Smooth muscle cell (in vitro differentiated cells): ENCODE measurements around the gene HOXC11. TPM values are rescaled to one million over a fixed set of nuclear protein-coding genes. Genes with fewer than 3 reads are reported as not detected.

Source experiments
- DNase-seq: peaks from one replicate; lab custom pipeline; 2025; ENCODE audit not compliant: unreplicated experiment; lab: John Stamatoyannopoulos, UW
- H2AFZ ChIP-seq: fragments of 200-600 bp; sonication (generic); 2 replicates; pipeline ENCODE4 v1.6.0; 2016; ENCODE audit warnings: antibody characterized with exemption, low read depth, mild to moderate bottlenecking
- H3F3A ChIP-seq: fragments of 200-600 bp; sonication (generic); 2 replicates; pipeline ENCODE4 v1.6.0; 2017; ENCODE audit warnings: antibody characterized with exemption, low read depth
- H3K27ac ChIP-seq: fragments of 200-600 bp; sonication (generic); 2 replicates; pipeline ENCODE4 v1.5.1; 2016; ENCODE audit warnings: low read depth, mild to moderate bottlenecking
- H3K27me3 ChIP-seq: fragments of 200-600 bp; sonication (generic); 2 replicates; pipeline ENCODE4 v1.6.1; 2016; ENCODE audit warnings: low read depth, mild to moderate bottlenecking
- H3K36me3 ChIP-seq: fragments of 200-600 bp; sonication (generic); 2 replicates; pipeline ENCODE4 v1.5.1; 2016; ENCODE audit warnings: low read depth
- H3K4me1 ChIP-seq: fragments of 200-600 bp; sonication (generic); 2 replicates; pipeline ENCODE4 v1.5.1; 2016; ENCODE audit warnings: low read depth
- H3K4me2 ChIP-seq: fragments of 200-600 bp; sonication (generic); 2 replicates; pipeline ENCODE4 v1.6.0; 2016; ENCODE audit warnings: mild to moderate bottlenecking
- H3K4me3 ChIP-seq: fragments of 200-600 bp; sonication (generic); 2 replicates; pipeline ENCODE4 v1.5.1; 2016; ENCODE audit warnings: mild to moderate bottlenecking
- H3K79me2 ChIP-seq: fragments of 200-600 bp; sonication (generic); 2 replicates; pipeline ENCODE4 v1.6.0; 2016; ENCODE audit warnings: low read depth, mild to moderate bottlenecking
- H3K9ac ChIP-seq: fragments of 200-600 bp; sonication (generic); 2 replicates; pipeline ENCODE4 v1.6.0; 2016; ENCODE audit warnings: low read depth
- H3K9me3 ChIP-seq: fragments of 200-600 bp; sonication (generic); replicated peaks from 2 replicates; pipeline ENCODE4 v1.5.1; 2016; ENCODE audit warnings: low read depth
- H4K20me1 ChIP-seq: fragments of 200-600 bp; sonication (generic); 2 replicates; pipeline ENCODE4 v1.6.0; 2016; ENCODE audit warnings: low read depth
- WGBS: methylation state at CpG from one replicate; pipeline ENCODE4 v1.1.7; 2016; ENCODE audit warnings: low lambda C conversion rate; 5-methylcytosine and 5-hydroxymethylcytosine counted together
- polyA plus RNA-seq: library from polyadenylated mRNA; unstranded; fragments of >200 nt; fragmentation: Nextera tagmentation; extraction: Ambion mirVana; gene quantifications from 2 replicates; pipeline ENCODE4 v1.2.1, GENCODE V29; 2016
- total RNA-seq: library from RNA; depleted of rRNA; stranded (reverse); fragments of >200 nt; gene quantifications from 2 replicates; pipeline ENCODE4 v1.2.3, GENCODE V29; 2014
- TF ChIP-seq, protein P1 (sequence below): fragments of 200-600 bp; sonication (generic); IDR thresholded peaks from 2 replicates; pipeline ENCODE4 v1.5.1; 2017; ENCODE audit warnings: borderline replicate concordance, mild to moderate bottlenecking, antibody characterized with exemption; ENCODE audit not compliant: insufficient read depth, poor library complexity, severe bottlenecking

HOXC11 gene
- total and polyA plus RNA-seq, 2 experiments from 2014 or later: 0.23 to 0.27 TPM

DNA sequence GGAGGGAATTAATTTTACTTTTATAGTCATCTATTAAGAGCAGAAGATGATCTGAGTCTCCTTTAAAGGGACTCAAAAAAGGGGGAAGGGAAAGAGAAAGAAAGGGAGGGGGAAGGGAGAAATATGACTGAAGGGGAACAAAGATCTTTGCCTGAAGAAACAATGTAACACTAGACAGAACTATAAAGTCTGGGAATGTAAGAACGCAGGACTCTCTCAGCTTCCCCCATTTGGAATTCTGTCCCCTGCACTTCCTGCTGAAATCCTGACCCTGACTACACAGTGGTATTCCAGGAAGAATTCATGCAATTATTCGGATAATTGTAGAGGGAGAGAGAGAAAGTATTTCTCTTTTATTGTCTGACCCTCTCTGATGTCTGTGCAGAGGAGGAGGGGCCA lies 8.6 kb upstream of the HOXC11 start:
- H3K4me1 ChIP-seq: no peaks in the 10 kb centered on the region
- no peak overlapping the region for H3K4me3 ChIP-seq
- H3K9ac ChIP-seq: no peak overlapping the region
- H2AFZ ChIP-seq: no peak overlapping the region
- no peaks in the 10 kb centered on the region for H3K79me2 ChIP-seq
- DNase-seq: no peak
- peaks cover 100% of the 10 kb centered on the region for H3K27me3 ChIP-seq
- H3K36me3 ChIP-seq: no peaks in the 10 kb centered on the region
- no peaks in the 10 kb centered on the region for H3K9me3 ChIP-seq
- TF ChIP-seq, protein P1, sequence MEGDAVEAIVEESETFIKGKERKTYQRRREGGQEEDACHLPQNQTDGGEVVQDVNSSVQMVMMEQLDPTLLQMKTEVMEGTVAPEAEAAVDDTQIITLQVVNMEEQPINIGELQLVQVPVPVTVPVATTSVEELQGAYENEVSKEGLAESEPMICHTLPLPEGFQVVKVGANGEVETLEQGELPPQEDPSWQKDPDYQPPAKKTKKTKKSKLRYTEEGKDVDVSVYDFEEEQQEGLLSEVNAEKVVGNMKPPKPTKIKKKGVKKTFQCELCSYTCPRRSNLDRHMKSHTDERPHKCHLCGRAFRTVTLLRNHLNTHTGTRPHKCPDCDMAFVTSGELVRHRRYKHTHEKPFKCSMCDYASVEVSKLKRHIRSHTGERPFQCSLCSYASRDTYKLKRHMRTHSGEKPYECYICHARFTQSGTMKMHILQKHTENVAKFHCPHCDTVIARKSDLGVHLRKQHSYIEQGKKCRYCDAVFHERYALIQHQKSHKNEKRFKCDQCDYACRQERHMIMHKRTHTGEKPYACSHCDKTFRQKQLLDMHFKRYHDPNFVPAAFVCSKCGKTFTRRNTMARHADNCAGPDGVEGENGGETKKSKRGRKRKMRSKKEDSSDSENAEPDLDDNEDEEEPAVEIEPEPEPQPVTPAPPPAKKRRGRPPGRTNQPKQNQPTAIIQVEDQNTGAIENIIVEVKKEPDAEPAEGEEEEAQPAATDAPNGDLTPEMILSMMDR: no peak
- no peak overlapping the region for H3K27ac ChIP-seq
- 9% methylated on average over 2 of the region's 2 CpGs for WGBS
- no peak overlapping the region for H3K4me2 ChIP-seq
- H4K20me1 ChIP-seq: no peaks in the 10 kb centered on the region
- no peaks in the 10 kb centered on the region for H3F3A ChIP-seq

DNA sequence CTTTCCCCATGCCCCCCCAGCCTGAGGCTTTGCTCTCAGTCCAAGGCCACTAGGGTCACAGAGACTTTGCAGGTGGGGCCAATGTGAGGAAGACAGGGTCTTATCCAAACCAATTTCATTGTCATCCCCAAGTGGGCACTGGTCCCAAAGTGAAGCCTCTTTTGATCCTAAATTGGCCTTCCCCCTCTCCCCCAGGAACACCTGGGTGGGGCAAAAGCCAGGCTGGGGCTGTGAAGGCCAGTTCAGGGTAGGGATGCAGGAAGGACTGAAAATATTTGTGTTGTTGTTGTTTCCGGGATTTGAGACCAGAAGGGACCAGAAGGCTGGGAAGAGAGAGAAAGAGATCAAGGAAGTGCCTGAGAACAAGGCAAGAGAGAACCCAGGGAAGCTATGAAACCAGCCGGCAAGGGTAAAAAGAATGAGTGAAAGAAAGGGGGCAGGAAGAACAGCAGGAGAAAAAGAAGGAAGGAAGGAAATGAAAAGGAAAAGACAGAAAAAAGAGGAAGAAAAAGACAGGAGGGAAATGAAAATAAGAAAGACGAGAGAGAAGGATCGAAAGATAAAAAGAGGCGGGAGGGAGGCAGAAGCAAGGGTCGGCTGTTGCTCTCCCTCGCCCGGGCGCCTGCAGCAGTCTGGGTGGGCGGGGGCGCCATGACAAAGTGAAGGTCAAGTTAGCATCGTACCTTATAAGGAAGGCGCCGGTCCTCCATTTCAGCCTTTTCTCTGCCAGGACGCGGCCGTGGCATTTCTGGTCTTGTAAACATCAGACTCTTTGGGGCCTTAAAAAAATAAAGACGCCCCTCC lies 7.4 kb upstream of the HOXC11 start:
- no peaks in the 10 kb centered on the region for H3K79me2 ChIP-seq
- peaks cover 100% of the 10 kb centered on the region for H3K27me3 ChIP-seq
- no peaks in the 10 kb centered on the region for H4K20me1 ChIP-seq
- peak overlapping the region; percentile 68 for H2AFZ ChIP-seq
- H3K4me1 ChIP-seq: no peaks in the 10 kb centered on the region
- no peaks in the 10 kb centered on the region for H3K36me3 ChIP-seq
- DNase-seq: no peak
- H3F3A ChIP-seq: no peaks in the 10 kb centered on the region
- H3K4me3 ChIP-seq: peak overlapping the region; percentile 30
- 3% methylated on average over 18 of the region's 18 CpGs for WGBS
- TF ChIP-seq, protein P1: no peak
- no peaks in the 10 kb centered on the region for H3K9me3 ChIP-seq
- H3K9ac ChIP-seq: no peak overlapping the region
- no peak overlapping the region for H3K27ac ChIP-seq
- peak overlapping the region; percentile 63 for H3K4me2 ChIP-seq

DNA sequence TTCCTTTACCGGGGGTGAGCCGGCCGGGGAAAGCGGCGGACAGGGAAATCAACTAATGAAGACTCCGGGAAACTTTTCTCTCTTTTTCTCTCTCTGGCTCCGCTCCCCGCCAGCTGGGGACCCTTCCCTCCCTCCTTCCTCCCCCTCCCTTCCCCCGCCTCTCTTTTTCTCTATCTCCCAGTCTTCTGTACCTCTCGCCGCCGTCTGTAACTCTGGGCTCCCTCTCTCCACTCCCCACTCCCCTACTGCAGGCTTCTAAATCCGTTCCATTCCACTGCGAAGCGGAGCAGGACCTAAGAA lies 6.9 kb upstream of the HOXC11 start:
- Histone ChIP-seq H2AFZ (peak overlapping the region; percentile 68), H3K4me3 (peak overlapping the region; percentile 30), H3K9ac (no peak overlapping the region), H3K4me1 (no peaks in the 10 kb centered on the region), H3K27ac (no peak overlapping the region), H3K4me2 (peak overlapping the region; percentile 63), H3F3A (no peaks in the 10 kb centered on the region), H3K36me3 (no peaks in the 10 kb centered on the region), H3K79me2 (no peaks in the 10 kb centered on the region), H3K27me3 (peaks cover 100% of the 10 kb centered on the region), H3K9me3 (no peaks in the 10 kb centered on the region), H4K20me1 (no peaks in the 10 kb centered on the region)
- WGBS: 4% methylated on average over 11 of the region's 15 CpGs
- no peak for DNase-seq
- TF ChIP-seq, protein P1: no peak
